RWPE2 (cell line): Measurements from ENCODE around the gene TIGD3.

Experiments
- ATAC-seq: fragments of 200-7000 bp; cut with Tn5 transposase; 3 replicates; pipeline ENCODE4 v1.9.1; 2021; ENCODE audit warnings: low read depth
- DNase-seq: peaks from one replicate; pipeline ENCODE4 v3.0.0-alpha.2; 2020; ENCODE audit warnings: low spot score
- H3K27ac ChIP-seq: fragments of 450-650 bp; 2 replicates; pipeline ENCODE4 v1.5.1; 2017; ENCODE audit warnings: mild to moderate bottlenecking; ENCODE audit not compliant: poor library complexity, severe bottlenecking
- H3K27me3 ChIP-seq: fragments of 250-450 bp; sonication (Bioruptor Pico); 2 replicates; pipeline ENCODE4 v1.5.1; 2021; ENCODE audit warnings: mild to moderate bottlenecking, moderate library complexity; ENCODE audit not compliant: insufficient read depth, poor library complexity, severe bottlenecking
- H3K36me3 ChIP-seq: fragments of 250-450 bp; sonication (Bioruptor Pico); 2 replicates; pipeline ENCODE4 v1.5.1; 2020; ENCODE audit warnings: low read depth, mild to moderate bottlenecking, moderate library complexity
- H3K4me1 ChIP-seq: fragments of 250-450 bp; sonication (Bioruptor Pico); 2 replicates; pipeline ENCODE4 v1.5.1; 2021; ENCODE audit warnings: mild to moderate bottlenecking, moderate library complexity; ENCODE audit not compliant: insufficient read depth, poor library complexity, severe bottlenecking
- H3K4me3 ChIP-seq: fragments of 250-450 bp; sonication (Bioruptor Pico); 2 replicates; pipeline ENCODE4 v1.5.1; 2021; ENCODE audit warnings: mild to moderate bottlenecking, moderate library complexity; ENCODE audit not compliant: severe bottlenecking
- H3K9me3 ChIP-seq: fragments of 250-450 bp; sonication (Bioruptor Pico); 2 replicates; pipeline ENCODE4 v1.5.1; 2021; ENCODE audit warnings: mild to moderate bottlenecking, moderate library complexity; ENCODE audit not compliant: severe bottlenecking
- TF ChIP-seq, protein P1 (sequence below): fragments of 450-650 bp; IDR thresholded peaks from one replicate; pipeline ENCODE4 v1.5.1; 2017; ENCODE audit warnings: mild to moderate bottlenecking, moderate library complexity; ENCODE audit not compliant: poor library complexity, severe bottlenecking

TIGD3 gene

DNA sequence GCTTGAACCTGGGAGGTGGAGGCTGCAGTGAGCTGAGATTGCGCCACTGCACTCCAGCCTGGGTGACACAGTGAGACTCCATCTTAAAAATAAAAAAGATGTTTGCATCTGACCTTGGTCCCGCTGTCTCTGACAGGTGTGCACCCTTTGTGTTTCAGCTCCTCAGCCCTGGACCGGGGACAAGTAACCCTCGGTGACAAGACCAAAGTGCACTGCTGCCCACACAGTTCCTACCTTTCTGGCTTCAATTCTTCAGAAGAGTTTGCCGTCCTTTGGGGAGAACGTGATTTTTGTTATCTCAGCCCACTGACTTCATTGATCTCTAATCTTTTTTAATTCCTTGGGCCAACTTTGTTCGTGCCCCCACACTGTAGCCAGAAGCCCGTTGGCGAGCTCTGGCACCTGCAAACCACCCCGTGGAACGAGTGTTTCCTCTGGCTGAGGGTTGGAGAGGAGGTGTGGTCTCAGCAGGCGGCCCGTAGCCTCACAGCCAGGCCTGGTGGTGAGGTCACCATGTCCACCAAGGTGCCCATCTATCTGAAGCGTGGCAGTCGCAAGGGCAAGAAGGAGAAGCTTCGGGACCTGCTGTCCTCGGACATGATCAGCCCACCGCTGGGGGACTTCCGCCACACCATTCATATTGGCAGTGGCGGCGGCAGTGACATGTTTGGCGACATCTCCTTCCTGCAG is 34.0 kb upstream of the TIGD3 start:
- Histone ChIP-seq H3K4me3 (no peak overlapping the region), H3K27ac (no peak overlapping the region), H3K9me3 (no peaks in the 10 kb centered on the region), H3K4me1 (peaks cover 15% of the 10 kb centered on the region), H3K27me3 (no peaks in the 10 kb centered on the region), H3K36me3 (peaks cover 33% of the 10 kb centered on the region)
- DNase-seq, result no peak
- ATAC-seq, result no peak
- TF ChIP-seq, protein P1, sequence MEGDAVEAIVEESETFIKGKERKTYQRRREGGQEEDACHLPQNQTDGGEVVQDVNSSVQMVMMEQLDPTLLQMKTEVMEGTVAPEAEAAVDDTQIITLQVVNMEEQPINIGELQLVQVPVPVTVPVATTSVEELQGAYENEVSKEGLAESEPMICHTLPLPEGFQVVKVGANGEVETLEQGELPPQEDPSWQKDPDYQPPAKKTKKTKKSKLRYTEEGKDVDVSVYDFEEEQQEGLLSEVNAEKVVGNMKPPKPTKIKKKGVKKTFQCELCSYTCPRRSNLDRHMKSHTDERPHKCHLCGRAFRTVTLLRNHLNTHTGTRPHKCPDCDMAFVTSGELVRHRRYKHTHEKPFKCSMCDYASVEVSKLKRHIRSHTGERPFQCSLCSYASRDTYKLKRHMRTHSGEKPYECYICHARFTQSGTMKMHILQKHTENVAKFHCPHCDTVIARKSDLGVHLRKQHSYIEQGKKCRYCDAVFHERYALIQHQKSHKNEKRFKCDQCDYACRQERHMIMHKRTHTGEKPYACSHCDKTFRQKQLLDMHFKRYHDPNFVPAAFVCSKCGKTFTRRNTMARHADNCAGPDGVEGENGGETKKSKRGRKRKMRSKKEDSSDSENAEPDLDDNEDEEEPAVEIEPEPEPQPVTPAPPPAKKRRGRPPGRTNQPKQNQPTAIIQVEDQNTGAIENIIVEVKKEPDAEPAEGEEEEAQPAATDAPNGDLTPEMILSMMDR, result no peak

DNA sequence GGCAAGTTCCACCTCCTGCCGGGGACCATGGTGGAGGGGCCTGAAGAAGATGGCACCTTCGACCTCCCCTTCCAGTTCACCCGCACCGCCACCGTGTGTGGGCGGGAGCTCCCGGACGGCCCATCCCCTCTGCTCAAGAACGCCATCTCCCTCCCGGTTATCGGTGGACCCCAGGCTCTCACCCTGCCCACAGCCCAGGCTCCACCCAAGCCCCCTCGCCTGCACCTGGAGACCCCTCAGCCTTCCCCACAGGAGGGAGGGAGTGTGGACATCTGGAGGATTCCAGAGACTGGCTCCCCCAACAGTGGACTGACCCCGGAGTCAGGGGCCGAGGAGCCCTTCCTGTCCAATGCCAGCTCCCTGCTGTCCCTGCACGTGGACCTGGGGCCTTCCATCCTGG is 33.5 kb upstream of the TIGD3 start:
- peaks cover 15% of the 10 kb centered on the region for H3K4me1 ChIP-seq
- no peaks in the 10 kb centered on the region for H3K9me3 ChIP-seq
- TF ChIP-seq, protein P1, result no peak
- DNase-seq, result peak; percentile 56
- H3K27me3 ChIP-seq, result no peaks in the 10 kb centered on the region
- H3K36me3 ChIP-seq, result peaks cover 33% of the 10 kb centered on the region
- H3K4me3 ChIP-seq, result no peak overlapping the region
- ATAC-seq, result no peak
- no peak overlapping the region for H3K27ac ChIP-seq

DNA sequence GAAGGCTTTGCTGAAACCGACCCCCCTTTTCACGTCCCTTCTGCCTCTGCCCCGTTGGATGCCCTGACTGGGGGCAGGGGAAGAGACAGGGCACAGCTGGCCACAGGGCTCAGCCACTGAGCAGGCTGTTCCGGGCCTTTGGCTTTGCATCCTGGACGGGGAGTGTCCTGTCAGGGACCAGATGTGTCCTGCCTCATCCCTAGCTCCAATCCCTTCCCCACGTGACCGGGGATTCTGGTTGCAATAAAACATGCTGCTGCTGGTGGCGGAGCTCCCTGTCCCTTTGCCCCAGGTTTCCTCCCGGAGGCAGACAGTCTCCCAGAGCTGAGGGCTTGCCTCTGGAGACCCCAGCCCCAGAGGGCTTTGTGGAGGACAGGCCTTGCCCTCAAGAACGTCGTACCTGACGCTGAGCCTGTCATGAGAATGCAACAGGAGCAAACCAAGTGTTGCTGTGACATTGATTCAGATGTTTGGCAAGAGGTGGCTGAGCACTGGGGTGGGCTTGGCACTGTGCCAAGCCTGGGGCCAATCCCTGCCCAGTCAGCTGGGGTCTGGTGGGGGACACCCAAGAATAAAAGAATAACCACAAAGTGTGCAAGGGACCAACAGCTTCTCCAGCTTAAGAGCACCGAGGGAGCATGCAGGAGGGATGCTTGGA is 32.6 kb upstream of the TIGD3 start:
- H3K36me3 ChIP-seq, result peaks cover 33% of the 10 kb centered on the region
- H3K9me3 ChIP-seq, result no peaks in the 10 kb centered on the region
- TF ChIP-seq, protein P1, result no peak
- H3K27me3 ChIP-seq, result no peaks in the 10 kb centered on the region
- no peak overlapping the region for H3K4me3 ChIP-seq
- DNase-seq, result peak; percentile 57
- no peak overlapping the region for H3K27ac ChIP-seq
- H3K4me1 ChIP-seq, result peaks cover 7% of the 10 kb centered on the region
- ATAC-seq, result no peak

DNA sequence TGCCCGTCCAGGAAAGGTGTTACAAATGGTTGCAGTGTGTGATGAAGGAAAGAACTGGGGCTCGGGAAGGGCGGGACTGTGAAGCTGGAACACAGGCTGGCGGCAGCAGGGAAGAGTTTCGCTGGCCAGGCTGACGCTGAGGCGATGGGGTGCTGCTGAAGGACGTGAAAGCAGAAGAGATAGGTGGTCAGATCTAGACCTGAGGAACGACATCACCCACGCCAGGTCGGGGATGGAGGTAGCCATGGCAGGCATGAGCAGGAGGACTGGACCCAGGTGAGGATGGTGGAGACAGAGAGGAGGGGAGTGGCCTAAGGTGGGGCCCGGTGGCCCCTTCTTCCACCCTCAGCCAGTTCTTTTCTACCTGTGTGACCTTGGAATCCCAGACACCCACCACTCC is 30.7 kb upstream of the TIGD3 start:
- Histone ChIP-seq H3K4me3 (no peak overlapping the region), H3K27ac (no peak overlapping the region), H3K4me1 (no peaks in the 10 kb centered on the region), H3K36me3 (peaks cover 33% of the 10 kb centered on the region), H3K27me3 (no peaks in the 10 kb centered on the region), H3K9me3 (no peaks in the 10 kb centered on the region)
- TF ChIP-seq, protein P1, result no peak
- ATAC-seq (peak; percentile 43), DNase-seq (no peak)

DNA sequence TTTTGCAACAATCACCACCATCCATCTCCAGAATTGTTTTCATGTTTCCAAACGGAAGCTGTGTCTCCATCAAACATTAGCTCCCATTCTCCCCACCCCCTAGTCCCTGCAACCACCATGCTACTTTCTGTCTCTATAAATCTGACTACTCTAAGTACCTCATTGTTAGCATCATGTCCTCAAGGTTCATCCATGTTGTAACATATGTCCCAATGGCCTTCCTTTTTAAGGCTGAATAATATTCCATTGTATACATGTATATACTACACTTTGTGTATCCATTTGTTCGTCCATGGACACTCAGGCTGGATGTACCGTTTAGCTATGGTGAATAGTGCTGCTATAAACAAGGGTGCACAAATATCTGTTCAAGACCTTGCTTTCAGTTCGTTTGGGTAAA is 29.1 kb upstream of the TIGD3 start:
- no peak for DNase-seq

More for the DNA sequence above, 29.1 kb upstream of the TIGD3 start:
- Histone ChIP-seq H3K4me3 (no peak overlapping the region), H3K9me3 (no peaks in the 10 kb centered on the region), H3K27me3 (no peaks in the 10 kb centered on the region), H3K36me3 (peaks cover 24% of the 10 kb centered on the region), H3K4me1 (peaks cover 4% of the 10 kb centered on the region), H3K27ac (no peak overlapping the region)
- TF ChIP-seq, protein P1, result no peak
- no peak for ATAC-seq
